ENCODE measurements around the gene HES1. TPM values are rescaled to one million over a fixed set of nuclear protein-coding genes. Genes with fewer than 3 reads are reported as not detected.

Gene HES1
- total RNA-seq, 1 donor from 2014 or later: 55.6 TPM

DNA sequence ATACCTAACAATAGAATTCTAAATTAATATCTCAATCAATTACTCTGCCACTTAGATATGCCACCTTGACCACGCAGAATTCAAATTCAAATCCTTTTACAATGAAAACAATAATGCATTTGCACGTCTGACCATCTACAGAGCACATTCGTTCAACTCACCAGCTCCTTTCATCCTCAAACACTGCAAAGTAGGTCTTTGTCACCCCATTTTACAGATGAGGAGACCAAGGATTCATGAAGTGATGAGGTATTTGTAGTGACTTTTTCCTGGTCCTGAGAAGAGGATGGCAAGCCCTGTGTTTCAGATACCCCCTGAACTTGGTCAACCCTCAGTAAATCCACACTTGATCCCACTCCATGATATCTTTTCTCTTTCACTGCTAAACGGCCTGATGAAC, 42.2 kb downstream of the HES1 start:
- H3K4me3 ChIP-seq (ENCODE audit: low read depth, low read length): no peak overlapping the region
- TF ChIP-seq, protein P1, sequence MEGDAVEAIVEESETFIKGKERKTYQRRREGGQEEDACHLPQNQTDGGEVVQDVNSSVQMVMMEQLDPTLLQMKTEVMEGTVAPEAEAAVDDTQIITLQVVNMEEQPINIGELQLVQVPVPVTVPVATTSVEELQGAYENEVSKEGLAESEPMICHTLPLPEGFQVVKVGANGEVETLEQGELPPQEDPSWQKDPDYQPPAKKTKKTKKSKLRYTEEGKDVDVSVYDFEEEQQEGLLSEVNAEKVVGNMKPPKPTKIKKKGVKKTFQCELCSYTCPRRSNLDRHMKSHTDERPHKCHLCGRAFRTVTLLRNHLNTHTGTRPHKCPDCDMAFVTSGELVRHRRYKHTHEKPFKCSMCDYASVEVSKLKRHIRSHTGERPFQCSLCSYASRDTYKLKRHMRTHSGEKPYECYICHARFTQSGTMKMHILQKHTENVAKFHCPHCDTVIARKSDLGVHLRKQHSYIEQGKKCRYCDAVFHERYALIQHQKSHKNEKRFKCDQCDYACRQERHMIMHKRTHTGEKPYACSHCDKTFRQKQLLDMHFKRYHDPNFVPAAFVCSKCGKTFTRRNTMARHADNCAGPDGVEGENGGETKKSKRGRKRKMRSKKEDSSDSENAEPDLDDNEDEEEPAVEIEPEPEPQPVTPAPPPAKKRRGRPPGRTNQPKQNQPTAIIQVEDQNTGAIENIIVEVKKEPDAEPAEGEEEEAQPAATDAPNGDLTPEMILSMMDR (conservative IDR thresholded peaks at IDR 0.05; ENCODE audit: low read depth, low read length): no peak

DNA sequence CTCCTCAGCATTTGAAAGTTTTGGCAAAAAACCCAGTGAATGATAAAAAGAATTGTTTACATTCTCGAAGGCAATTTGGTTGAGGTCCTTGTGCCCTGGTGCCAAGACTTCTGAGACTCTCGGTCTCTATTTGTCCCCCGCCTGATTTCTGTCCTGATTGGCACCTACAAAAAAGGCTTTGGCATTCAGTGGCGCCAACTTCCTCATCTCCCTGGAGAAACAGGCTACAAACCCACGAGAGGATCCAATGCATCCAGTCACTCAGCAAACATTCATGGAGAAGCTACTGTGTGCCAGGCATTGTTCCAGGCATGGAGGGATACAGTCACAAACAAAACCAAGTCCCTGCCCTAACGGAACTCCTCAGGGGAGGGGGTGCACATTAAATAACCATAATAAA, 42.7 kb downstream of the HES1 start:
- TF ChIP-seq, protein P1 (conservative IDR thresholded peaks at IDR 0.05; ENCODE audit: low read depth, low read length): no peak
- H3K4me3 ChIP-seq (ENCODE audit: low read depth, low read length): no peak overlapping the region
- no peak for DNase-seq (ENCODE audit: low read depth)

More for the DNA sequence above, 42.2 kb downstream of the HES1 start:
- no peak for DNase-seq (ENCODE audit: low read depth)

DNA sequence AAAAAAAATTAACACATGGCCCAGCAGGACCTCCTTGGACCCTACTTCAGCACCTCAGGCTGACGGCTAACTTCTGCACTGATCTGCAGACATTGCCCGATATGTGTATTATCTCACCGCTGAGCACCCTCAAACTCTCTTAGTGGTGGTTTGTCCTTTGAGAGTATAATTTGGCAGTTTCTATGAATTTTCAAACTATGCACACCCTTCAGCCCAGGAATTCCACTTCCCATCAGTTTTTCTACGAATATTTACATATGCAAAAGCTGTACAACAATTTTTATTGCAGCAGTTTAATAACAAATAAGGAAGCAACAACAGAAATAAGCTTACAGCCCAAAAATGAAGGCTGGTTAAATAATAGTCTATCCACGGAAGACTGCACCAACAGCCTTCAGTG, 44.6 kb downstream of the HES1 start:
- no peak for DNase-seq (ENCODE audit: low read depth)
- TF ChIP-seq, protein P1 (conservative IDR thresholded peaks at IDR 0.05; ENCODE audit: low read depth, low read length): no peak
- no peak overlapping the region for H3K4me3 ChIP-seq (ENCODE audit: low read depth, low read length)

DNA sequence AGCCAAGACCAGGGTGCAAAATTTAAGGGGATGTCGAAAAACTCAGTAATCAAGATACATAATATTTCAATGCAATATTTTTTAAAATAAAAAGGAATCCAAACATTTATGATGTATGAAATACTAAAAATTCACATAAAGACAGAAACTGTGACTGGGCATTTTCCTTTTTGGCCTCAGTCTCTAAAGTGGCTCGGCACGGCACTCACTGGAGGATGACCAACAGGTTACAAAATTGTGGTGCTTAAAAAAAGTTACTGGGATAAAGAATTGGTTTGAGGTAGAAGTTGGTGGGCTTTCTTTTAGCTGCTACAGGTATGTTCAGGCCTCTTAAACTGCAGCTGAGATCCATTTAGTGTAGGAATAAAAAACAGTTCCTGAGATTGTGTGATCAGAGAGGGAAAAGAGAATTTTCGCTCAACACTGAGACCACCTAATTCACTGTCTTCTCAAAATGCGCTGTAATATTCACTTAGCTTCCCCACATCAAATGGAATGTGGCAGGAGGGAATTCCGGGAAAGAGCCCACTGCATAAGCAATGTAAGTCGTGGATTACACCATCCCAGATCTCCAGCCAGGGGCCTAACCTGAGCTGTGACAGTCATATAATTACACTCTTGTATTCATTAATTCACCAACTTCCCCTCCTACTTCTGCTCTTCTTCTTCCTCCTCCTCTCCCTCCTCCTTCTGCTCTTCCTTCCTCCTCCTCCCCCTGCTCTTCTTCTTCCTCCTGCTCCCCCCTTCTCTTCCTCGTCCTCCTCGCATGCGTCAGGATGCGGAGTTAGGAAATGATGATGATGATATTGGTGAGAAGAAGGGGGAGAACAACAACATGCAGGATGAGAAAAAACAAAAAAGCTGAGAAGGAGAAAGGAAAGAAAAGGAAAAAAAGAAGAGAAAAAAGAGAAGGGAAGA, 45.9 kb downstream of the HES1 start:
- no peak overlapping the region for H3K4me3 ChIP-seq (ENCODE audit: low read depth, low read length)
- TF ChIP-seq, protein P1 (conservative IDR thresholded peaks at IDR 0.05; ENCODE audit: low read depth, low read length): no peak
- DNase-seq (ENCODE audit: low read depth): no peak

DNA sequence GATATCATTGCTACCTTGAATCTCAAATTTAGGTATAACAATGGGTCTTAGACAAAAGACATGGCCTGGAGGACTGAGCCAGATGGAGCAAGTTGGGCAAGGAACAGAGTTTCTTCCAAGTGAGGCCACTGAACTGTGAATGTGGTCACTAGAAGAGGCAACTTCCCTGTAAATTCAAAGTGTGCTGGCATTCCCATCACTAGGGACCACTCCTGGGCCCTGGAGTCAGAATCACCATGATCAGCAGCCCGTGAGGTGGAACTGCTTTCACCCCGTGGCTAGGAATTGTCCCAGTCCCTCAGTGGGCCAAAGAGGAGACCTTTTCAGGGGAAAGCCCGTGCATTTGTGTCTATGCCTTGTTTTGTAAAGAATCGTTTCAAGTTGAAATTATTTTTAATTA, 47.3 kb downstream of the HES1 start:
- TF ChIP-seq, protein P1 (conservative IDR thresholded peaks at IDR 0.05; ENCODE audit: low read depth, low read length): no peak
- DNase-seq (ENCODE audit: low read depth): no peak
- H3K4me3 ChIP-seq (ENCODE audit: low read depth, low read length): no peak overlapping the region

DNA sequence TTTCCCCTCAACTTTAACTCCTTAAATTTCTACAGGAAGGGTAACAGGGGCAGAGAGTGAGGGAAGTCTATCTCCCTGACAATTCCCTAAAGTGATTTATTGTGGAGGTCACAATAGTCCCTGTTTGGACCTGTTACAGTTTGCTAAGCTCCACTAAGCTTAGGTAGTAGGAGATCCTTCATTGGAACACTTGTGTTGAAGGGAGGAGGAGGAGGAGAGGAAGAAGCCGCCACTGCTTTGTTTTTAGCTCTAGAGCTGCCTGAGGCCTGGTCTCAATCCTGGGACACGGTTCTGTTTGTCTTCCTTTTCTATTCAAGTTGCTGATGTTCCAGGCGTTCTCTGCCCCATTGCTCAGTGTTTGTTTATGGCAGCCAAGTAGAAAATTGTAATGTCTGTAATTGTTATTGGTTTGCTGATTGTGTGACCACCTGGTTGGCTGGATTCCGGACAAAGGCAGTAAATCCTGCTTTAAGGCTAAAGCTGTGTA, 48.4 kb downstream of the HES1 start:
- TF ChIP-seq, protein P1 (conservative IDR thresholded peaks at IDR 0.05; ENCODE audit: low read depth, low read length): no peak
- no peak overlapping the region for H3K4me3 ChIP-seq (ENCODE audit: low read depth, low read length)
- DNase-seq (ENCODE audit: low read depth): no peak
